ENCODE measurements around the gene PDCD7. TPM values are rescaled to one million over a fixed set of nuclear protein-coding genes. Genes with fewer than 3 reads are reported as not detected.
A peak's percentile ranks its signal among the peaks of the same experiment; 100 is the strongest.

The PDCD7 gene
- total RNA-seq, 1 donor from 2014 or later: 12.3 TPM

DNA sequence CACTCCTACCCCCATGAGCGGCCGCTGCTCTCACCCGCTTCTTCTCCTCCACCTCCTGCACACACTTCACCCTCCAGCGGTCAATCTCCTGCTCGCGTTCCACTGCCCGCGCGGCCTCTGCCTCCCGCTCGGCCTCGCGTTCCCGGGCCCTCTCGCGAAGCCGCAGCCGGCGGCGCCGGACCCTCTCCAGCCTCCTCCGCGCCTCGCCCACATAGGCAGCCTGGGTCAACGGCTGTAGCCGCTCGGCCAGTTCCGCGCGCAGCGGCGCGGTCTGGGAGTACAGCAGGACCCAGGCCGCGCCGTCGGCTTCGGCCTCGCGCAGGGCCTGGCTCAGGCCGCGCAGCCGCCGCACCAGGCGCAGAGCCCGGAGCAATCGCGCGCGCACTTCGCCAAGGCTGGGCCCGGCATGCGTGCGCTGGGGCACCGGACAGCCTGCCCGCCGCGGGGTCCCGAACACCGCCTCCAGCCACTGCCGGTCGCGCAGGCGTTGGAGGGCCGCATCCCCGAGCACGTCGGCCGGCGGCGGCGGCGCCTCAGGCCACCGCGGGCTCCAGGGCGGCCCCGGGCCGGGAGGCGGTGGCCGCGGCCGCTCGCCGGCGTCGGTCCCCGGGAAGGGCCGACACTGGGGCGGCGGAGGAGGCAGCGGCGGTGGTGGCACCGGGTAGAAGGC, 595 bp downstream of the PDCD7 start:
- no peaks in the 10 kb centered on the region for H3K27me3 ChIP-seq (ENCODE audit: insufficient read depth, low read length)
- Mint-ChIP-seq H3K4me1 (ENCODE audit: low read depth, unreplicated experiment) (peaks cover 4% of the 10 kb centered on the region), H3K27me3 (ENCODE audit: low read depth, unreplicated experiment) (no peaks in the 10 kb centered on the region), H3K36me3 (ENCODE audit: low read depth, unreplicated experiment) (peaks cover 16% of the 10 kb centered on the region), H3K27ac (ENCODE audit: unreplicated experiment) (peak overlapping the region; percentile 47), H3K4me3 (ENCODE audit: unreplicated experiment) (peak overlapping the region; percentile 92), H3K9me3 (ENCODE audit: unreplicated experiment) (peaks cover 17% of the 10 kb centered on the region)
- DNase-seq (ENCODE audit: low read depth) (peak; percentile 51), FAIRE-seq (no peak)
- H3K4me2 ChIP-seq (ENCODE audit: low read length): peak overlapping the region; percentile 95
- peaks cover 14% of the 10 kb centered on the region for H3K36me3 ChIP-seq (ENCODE audit: insufficient read depth, low read length)
- no peak for TF ChIP-seq EZH2 (IDR thresholded peaks at IDR 0.05; ENCODE audit: insufficient read depth, low read length)
- TF ChIP-seq, protein P1, sequence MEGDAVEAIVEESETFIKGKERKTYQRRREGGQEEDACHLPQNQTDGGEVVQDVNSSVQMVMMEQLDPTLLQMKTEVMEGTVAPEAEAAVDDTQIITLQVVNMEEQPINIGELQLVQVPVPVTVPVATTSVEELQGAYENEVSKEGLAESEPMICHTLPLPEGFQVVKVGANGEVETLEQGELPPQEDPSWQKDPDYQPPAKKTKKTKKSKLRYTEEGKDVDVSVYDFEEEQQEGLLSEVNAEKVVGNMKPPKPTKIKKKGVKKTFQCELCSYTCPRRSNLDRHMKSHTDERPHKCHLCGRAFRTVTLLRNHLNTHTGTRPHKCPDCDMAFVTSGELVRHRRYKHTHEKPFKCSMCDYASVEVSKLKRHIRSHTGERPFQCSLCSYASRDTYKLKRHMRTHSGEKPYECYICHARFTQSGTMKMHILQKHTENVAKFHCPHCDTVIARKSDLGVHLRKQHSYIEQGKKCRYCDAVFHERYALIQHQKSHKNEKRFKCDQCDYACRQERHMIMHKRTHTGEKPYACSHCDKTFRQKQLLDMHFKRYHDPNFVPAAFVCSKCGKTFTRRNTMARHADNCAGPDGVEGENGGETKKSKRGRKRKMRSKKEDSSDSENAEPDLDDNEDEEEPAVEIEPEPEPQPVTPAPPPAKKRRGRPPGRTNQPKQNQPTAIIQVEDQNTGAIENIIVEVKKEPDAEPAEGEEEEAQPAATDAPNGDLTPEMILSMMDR (IDR thresholded peaks at IDR 0.05; ENCODE audit: insufficient read depth, low read depth, low read length): no peak
- H4K20me1 ChIP-seq (ENCODE audit: insufficient read depth, low read length): peaks cover 29% of the 10 kb centered on the region
- peak overlapping the region; percentile 82 for H2AFZ ChIP-seq (ENCODE audit: low read depth, low read length)
- peak overlapping the region; percentile 64 for H3K27ac ChIP-seq (ENCODE audit: low read depth, low read length)
- H3K79me2 ChIP-seq (ENCODE audit: insufficient read depth, low read length): peaks cover 40% of the 10 kb centered on the region
- H3K9ac ChIP-seq (ENCODE audit: low read length): peak overlapping the region; percentile 85
- H3K4me1 ChIP-seq (ENCODE audit: insufficient read depth, low read length): no peaks in the 10 kb centered on the region
- H3K4me3 ChIP-seq (ENCODE audit: insufficient read depth, low read depth, low read length): peak overlapping the region; percentile 81
- no peaks in the 10 kb centered on the region for H3K9me3 ChIP-seq (ENCODE audit: insufficient read depth, low read depth, low read length)

GRCh38 chr15:65130941-65131340, 2.7 kb downstream of the PDCD7 start:
- H3K79me2 ChIP-seq (ENCODE audit: insufficient read depth, low read length): peaks cover 53% of the 10 kb centered on the region

More at GRCh38 chr15:65130941-65131340, 2.7 kb downstream of the PDCD7 start:
- no peaks in the 10 kb centered on the region for H3K27me3 Mint-ChIP-seq (ENCODE audit: low read depth, unreplicated experiment)
- Histone ChIP-seq H3K9ac (ENCODE audit: low read length) (no peak overlapping the region), H3K27ac (ENCODE audit: low read depth, low read length) (no peak overlapping the region), H3K4me2 (ENCODE audit: low read length) (no peak overlapping the region), H3K27me3 (ENCODE audit: insufficient read depth, low read length) (no peaks in the 10 kb centered on the region), H3K4me1 (ENCODE audit: insufficient read depth, low read length) (no peaks in the 10 kb centered on the region), H3K36me3 (ENCODE audit: insufficient read depth, low read length) (peaks cover 24% of the 10 kb centered on the region), H4K20me1 (ENCODE audit: insufficient read depth, low read length) (peaks cover 40% of the 10 kb centered on the region), H3K9me3 (ENCODE audit: insufficient read depth, low read depth, low read length) (no peaks in the 10 kb centered on the region), H2AFZ (ENCODE audit: low read depth, low read length) (no peak overlapping the region), H3K4me3 (ENCODE audit: insufficient read depth, low read depth, low read length) (no peak overlapping the region)
- no peak for TF ChIP-seq EZH2 (IDR thresholded peaks at IDR 0.05; ENCODE audit: insufficient read depth, low read length)
- TF ChIP-seq, protein P1 (IDR thresholded peaks at IDR 0.05; ENCODE audit: insufficient read depth, low read depth, low read length): no peak
- peak overlapping the region; percentile 20 for H3K4me3 Mint-ChIP-seq (ENCODE audit: unreplicated experiment)
- H3K4me1 Mint-ChIP-seq (ENCODE audit: low read depth, unreplicated experiment): peaks cover 4% of the 10 kb centered on the region
- DNase-seq (ENCODE audit: low read depth) (no peak), FAIRE-seq (no peak)
- H3K36me3 Mint-ChIP-seq (ENCODE audit: low read depth, unreplicated experiment): peaks cover 22% of the 10 kb centered on the region
- H3K27ac Mint-ChIP-seq (ENCODE audit: unreplicated experiment): no peak overlapping the region
- H3K9me3 Mint-ChIP-seq (ENCODE audit: unreplicated experiment): peaks cover 4% of the 10 kb centered on the region

Data from astrocyte (in vitro differentiated cells and primary cell).